Esophagus squamous epithelium (tissue), 5 donors: ENCODE results near the gene CXCR4. TPM values are rescaled to one million over a fixed set of nuclear protein-coding genes. Genes with fewer than 3 reads are reported as not detected.

Source experiments
- DNase-seq: peaks from one replicate; lab custom pipeline; 2025; lab: John Stamatoyannopoulos, UW
- H3K27ac ChIP-seq, 4 donors: fragments of 200-600 bp; sonication (generic); one replicate each; pipeline ENCODE4 v1.5.1; 2016 to 2019; ENCODE audit warnings: mild to moderate bottlenecking in 1 of 4
- H3K27me3 ChIP-seq, 4 donors: fragments of 200-600 bp; sonication (generic); 1 replicate in 3 of 4; 2 replicates in 1 of 4; pipeline versions ENCODE4 v1.5.1 to v1.6.0; 2017 to 2021; ENCODE audit warnings: antibody characterized with exemption in 1 of 4
- H3K36me3 ChIP-seq, 3 donors: fragments of 200-600 bp; sonication (generic); one replicate each; pipeline ENCODE4 v1.5.1; 2016 to 2019
- H3K4me1 ChIP-seq, 3 donors: fragments of 200-600 bp; sonication (generic); one replicate each; pipeline ENCODE4 v1.5.1; 2017 to 2019
- H3K4me3 ChIP-seq, 4 donors: fragments of 200-600 bp; sonication (generic); 1 replicate in 3 of 4; 2 replicates in 1 of 4; pipeline ENCODE4 v1.5.1; 2016 to 2019; ENCODE audit warnings: mild to moderate bottlenecking in 2 of 4, moderate library complexity in 1 of 4
- H3K9me3 ChIP-seq, 3 donors: fragments of 200-600 bp; sonication (generic); one replicate each; pipeline ENCODE4 v1.5.1; 2016 to 2019
- CTCF ChIP-seq, 6 experiments: fragments of 450-650 bp in 4 of 6; fragments of 200-600 bp in 2 of 6; sonication (generic) in 2 of 6; IDR thresholded peaks; one replicate each; pipeline ENCODE4 v1.5.1; 2016 to 2019; ENCODE audit warnings: antibody characterized with exemption in 6 of 6, mild to moderate bottlenecking in 4 of 6, moderate library complexity in 4 of 6
- POLR2A ChIP-seq, 4 donors: fragments of 450-650 bp; IDR thresholded peaks; one replicate each; pipeline ENCODE4 v1.6.1; 2017; ENCODE audit warnings: antibody characterized with exemption in 4 of 4, mild to moderate bottlenecking in 4 of 4, moderate library complexity in 3 of 4
- WGBS, 2 donors: methylation state at CpG; one replicate each; pipeline ENCODE4 v1.1.5; 2018; 5-methylcytosine and 5-hydroxymethylcytosine counted together
- intact Hi-C: fragments of 100-400 bp; cut with DNase I; formaldehyde crosslinking; loops from one replicate; pipeline ENCODE4 v1.15.0; 2022
- total RNA-seq, 4 donors: library from RNA; depleted of rRNA; stranded (reverse); fragments of >200 nt; gene quantifications; one replicate each; pipeline ENCODE4 v1.1.0, GENCODE V29; 2016
- donor health status: DM: yes; HTN: yes; CAD: no.

CXCR4 gene
- total RNA-seq, 4 donors from 2014 or later = 5.7 to 28.6 (median 10.0) TPM

DNA sequence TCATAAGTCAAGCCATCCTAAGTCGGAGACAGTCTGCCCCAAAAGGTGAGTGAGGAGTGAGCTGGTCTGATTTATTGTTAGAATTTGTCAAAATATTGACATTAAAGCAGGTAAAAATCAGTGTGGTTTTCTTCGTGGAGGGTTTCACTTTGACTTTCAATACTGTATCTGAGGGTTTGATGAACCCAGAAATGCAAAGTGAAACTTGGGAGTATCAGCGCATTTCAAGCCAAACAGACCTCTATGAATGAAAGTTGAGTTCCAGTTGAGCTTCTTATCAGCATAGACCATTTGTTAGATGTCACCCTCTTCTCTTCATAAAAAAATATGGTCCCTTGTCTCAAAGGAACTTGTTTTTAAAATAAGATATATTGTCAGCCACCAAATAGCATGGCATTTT is 21.7 kb upstream of the CXCR4 start:
- WGBS, 2 donors = 61 to 65% methylated on average over 3 of the region's 3 CpGs
- intact Hi-C loops = no loop called here
- Histone ChIP-seq H3K4me1 (peaks cover 0 to 8% (median 3%) of the 10 kb centered on the region in 3 donors), H3K4me3 (no peak overlapping the region), H3K36me3 (no peaks in the 10 kb centered on the region), H3K27ac (no peak overlapping the region), H3K27me3 (peaks cover 0 to 14% (median 0%) of the 10 kb centered on the region in 4 donors), H3K9me3 (no peaks in the 10 kb centered on the region)
- DNase-seq = no peak
- TF ChIP-seq CTCF (IDR thresholded peaks at IDR 0.05) = no peak
- TF ChIP-seq POLR2A (IDR thresholded peaks at IDR 0.05) = no peak

- Histone ChIP-seq H3K27me3 (peaks cover 0 to 9% (median 0%) of the 10 kb centered on the region in 4 donors), H3K4me1 (peaks cover 0 to 15% (median 3%) of the 10 kb centered on the region in 3 donors), H3K36me3 (no peaks in the 10 kb centered on the region), H3K9me3 (no peaks in the 10 kb centered on the region), H3K4me3 (no peak overlapping the region), H3K27ac (peak overlapping the region in 3 of 4 donors; percentile 44 to 71 (median 67))
- intact Hi-C loops = no loop called here
- DNase-seq = no peak
- no peak for TF ChIP-seq CTCF (IDR thresholded peaks at IDR 0.05)
- no peak for TF ChIP-seq POLR2A (IDR thresholded peaks at IDR 0.05)
- WGBS, 2 donors = 78 to 85% methylated on average over 3 to 4 of the region's 4 CpGs
Measured at GRCh38 chr2:136137982-136138381, 20.0 kb upstream of the CXCR4 start.

DNA sequence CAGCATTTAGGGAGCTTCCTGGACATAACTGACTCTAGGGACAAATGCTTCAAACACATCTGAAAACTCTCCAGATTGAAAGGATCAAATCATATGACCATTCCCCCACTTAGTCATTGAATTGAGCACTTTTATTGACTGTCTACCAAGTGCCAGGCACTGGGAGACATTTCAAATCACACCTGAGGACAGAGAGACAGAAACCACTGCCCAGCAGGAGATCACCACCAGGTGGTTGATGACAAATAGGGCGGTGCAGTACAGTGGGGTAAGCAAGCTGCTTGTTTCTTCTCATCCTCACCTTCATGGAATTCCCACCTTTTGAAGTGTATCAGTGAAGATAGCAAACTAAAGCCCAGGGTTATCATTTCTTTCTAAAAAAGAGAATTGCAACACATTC is 19.0 kb upstream of the CXCR4 start:
- WGBS, 2 donors = 83 to 91% methylated on average over 1 of the region's 1 CpG
- no peak for TF ChIP-seq POLR2A (IDR thresholded peaks at IDR 0.05)
- TF ChIP-seq CTCF (IDR thresholded peaks at IDR 0.05) = no peak
- peak overlapping the region; percentile 43 to 71 (median 56) for H3K27ac ChIP-seq
- no peaks in the 10 kb centered on the region for H3K36me3 ChIP-seq
- DNase-seq = no peak
- intact Hi-C loops = no loop called here
- no peaks in the 10 kb centered on the region for H3K9me3 ChIP-seq
- no peaks in the 10 kb centered on the region for H3K27me3 ChIP-seq
- no peak overlapping the region for H3K4me3 ChIP-seq
- peaks cover 0 to 21% (median 3%) of the 10 kb centered on the region in 3 donors for H3K4me1 ChIP-seq

DNA sequence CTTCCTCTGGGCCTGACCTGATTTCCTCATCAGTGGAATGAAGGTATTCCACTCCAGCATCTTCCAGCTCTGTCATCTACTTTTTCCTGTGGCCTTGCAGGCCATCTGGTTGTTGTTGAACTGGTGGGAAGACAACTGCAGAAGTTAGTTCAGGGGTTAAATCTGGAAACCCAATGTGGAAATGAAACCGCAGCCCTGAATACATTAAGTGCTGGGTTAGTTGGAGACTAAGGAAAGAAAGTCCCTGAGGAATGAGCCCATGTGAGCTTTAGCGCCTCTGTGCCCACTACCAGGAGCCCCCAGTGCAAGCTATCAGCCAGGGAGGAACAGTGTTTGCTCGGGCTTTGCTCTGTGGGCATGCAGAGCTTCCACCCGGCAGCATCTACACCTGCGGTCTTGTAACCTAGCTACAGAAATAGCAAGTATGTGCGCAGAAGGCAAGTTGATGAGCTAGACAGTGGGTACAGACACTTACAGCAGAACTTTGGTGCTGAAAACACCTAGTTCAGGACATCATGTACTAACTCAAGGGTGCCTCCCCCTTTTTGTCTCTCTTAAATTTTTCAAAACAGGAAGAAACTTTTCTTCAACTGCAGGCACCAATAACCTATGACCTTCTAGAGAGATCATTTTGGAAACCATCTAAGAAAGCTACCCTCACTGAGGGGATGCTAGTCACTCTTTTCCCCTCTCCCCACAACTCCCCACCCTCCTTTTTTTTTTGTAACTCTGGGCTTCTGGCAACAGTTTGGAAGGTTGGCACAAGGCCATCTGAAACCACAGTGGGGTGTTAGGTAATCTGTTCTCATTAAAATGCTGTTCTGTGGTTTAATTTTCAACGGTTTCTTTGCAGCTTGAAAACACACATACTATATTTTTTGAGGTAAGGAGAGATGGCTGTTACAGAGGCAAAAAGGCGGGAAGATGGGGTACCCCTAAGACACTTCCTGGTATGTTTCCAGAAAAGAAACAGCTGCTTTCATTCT is 18.3 kb upstream of the CXCR4 start:
- no peak for TF ChIP-seq CTCF (IDR thresholded peaks at IDR 0.05)
- TF ChIP-seq POLR2A (IDR thresholded peaks at IDR 0.05) = peak in 2 of 4 donors; percentile 19 to 87
- H3K4me3 ChIP-seq = no peak overlapping the region
- no peaks in the 10 kb centered on the region for H3K27me3 ChIP-seq
- DNase-seq = peak; percentile 20
- intact Hi-C loops = no loop called here
- H3K36me3 ChIP-seq = no peaks in the 10 kb centered on the region
- H3K9me3 ChIP-seq = no peaks in the 10 kb centered on the region
- peak overlapping the region; percentile 46 to 72 (median 62) for H3K27ac ChIP-seq
- peaks cover 0 to 21% (median 3%) of the 10 kb centered on the region in 3 donors for H3K4me1 ChIP-seq
- 57 to 62% methylated on average over 7 to 8 of the region's 8 CpGs for WGBS, 2 donors

DNA sequence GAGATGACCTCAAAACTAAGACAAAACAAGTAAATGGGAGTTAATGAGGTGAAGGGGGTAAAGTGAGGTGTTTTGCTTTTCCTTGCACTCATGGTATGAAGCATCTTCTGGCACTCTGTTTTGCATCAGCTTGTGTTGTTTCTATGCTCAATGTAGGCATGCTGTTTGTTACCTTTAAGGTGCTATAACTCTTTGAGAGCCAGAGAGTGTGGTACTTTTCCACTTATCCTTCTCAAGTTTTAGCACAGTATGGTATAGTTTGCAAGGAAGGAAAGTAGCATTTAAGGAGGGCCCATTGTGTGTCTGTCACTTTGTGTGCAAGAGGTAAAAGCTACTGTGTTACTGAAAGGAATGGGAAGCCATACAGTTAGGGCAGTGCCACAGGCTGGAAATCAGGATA is 17.5 kb upstream of the CXCR4 start:
- peaks cover 0 to 21% (median 3%) of the 10 kb centered on the region in 3 donors for H3K4me1 ChIP-seq
- no peaks in the 10 kb centered on the region for H3K27me3 ChIP-seq
- peak overlapping the region; percentile 46 to 72 (median 62) for H3K27ac ChIP-seq
- intact Hi-C loops = no loop called here
- no peak for TF ChIP-seq POLR2A (IDR thresholded peaks at IDR 0.05)
- TF ChIP-seq CTCF (IDR thresholded peaks at IDR 0.05) = no peak
- DNase-seq = no peak
- no peaks in the 10 kb centered on the region for H3K9me3 ChIP-seq
- H3K36me3 ChIP-seq = no peaks in the 10 kb centered on the region
- H3K4me3 ChIP-seq = no peak overlapping the region
